HUES64 (cell line): Measurements from ENCODE around the gene BHLHE41.

Source experiments
- H3K27ac ChIP-seq: 2 replicates; pipeline ENCODE4 v1.7.0; 2013; ENCODE audit warnings: low read depth, low read length, inconsistent platforms
- H3K27me3 ChIP-seq: 2 replicates; pipeline ENCODE4 v1.6.1; 2013; ENCODE audit warnings: mild to moderate bottlenecking, low read length; ENCODE audit not compliant: insufficient read depth
- H3K36me3 ChIP-seq: 2 replicates; pipeline ENCODE4 v1.6.1; 2013; ENCODE audit warnings: mild to moderate bottlenecking, low read length; ENCODE audit not compliant: insufficient read depth
- H3K4me1 ChIP-seq: 2 replicates; pipeline ENCODE4 v1.6.1; 2013; ENCODE audit warnings: mild to moderate bottlenecking, low read length, moderate library complexity; ENCODE audit not compliant: insufficient read depth
- H3K4me3 ChIP-seq: 2 replicates; pipeline ENCODE4 v1.5.1; 2013; ENCODE audit warnings: mild to moderate bottlenecking, low read length, moderate library complexity
- H3K9ac ChIP-seq: 2 replicates; pipeline ENCODE4 v1.6.1; 2013; ENCODE audit warnings: mild to moderate bottlenecking, low read depth, low read length
- H3K9me3 ChIP-seq: 2 replicates; pipeline ENCODE4 v1.6.1; 2013; ENCODE audit warnings: low read depth, low read length; ENCODE audit not compliant: insufficient read depth
- WGBS: fragments of 150-250, 120-280 bp; methylation state at CpG from one replicate; pipeline ENCODE4 v1.1.7; 2013; ENCODE audit warnings: missing lambda C conversion rate; 5-methylcytosine and 5-hydroxymethylcytosine counted together

BHLHE41 gene

GRCh38 chr12:26095186-26095585 is 29.7 kb downstream of the BHLHE41 start:
- Histone ChIP-seq H3K27ac (no peak overlapping the region), H3K9me3 (no peaks in the 10 kb centered on the region), H3K36me3 (no peaks in the 10 kb centered on the region), H3K27me3 (no peaks in the 10 kb centered on the region), H3K4me1 (no peaks in the 10 kb centered on the region), H3K9ac (no peak overlapping the region), H3K4me3 (no peak overlapping the region)
- 95% methylated on average over 2 of the region's 2 CpGs for WGBS

GRCh38 chr12:26092346-26093105 is 32.3 kb downstream of the BHLHE41 start:
- WGBS: 100% methylated on average over 1 of the region's 4 CpGs
- H3K4me1 ChIP-seq: no peaks in the 10 kb centered on the region
- no peak overlapping the region for H3K4me3 ChIP-seq
- no peaks in the 10 kb centered on the region for H3K36me3 ChIP-seq
- no peaks in the 10 kb centered on the region for H3K27me3 ChIP-seq
- H3K27ac ChIP-seq: no peak overlapping the region
- H3K9ac ChIP-seq: no peak overlapping the region
- H3K9me3 ChIP-seq: no peaks in the 10 kb centered on the region

- H3K27me3 ChIP-seq: no peaks in the 10 kb centered on the region
- H3K9me3 ChIP-seq: no peaks in the 10 kb centered on the region
- 80% methylated on average over 6 of the region's 6 CpGs for WGBS
- H3K9ac ChIP-seq: no peak overlapping the region
- H3K27ac ChIP-seq: no peak overlapping the region
- H3K36me3 ChIP-seq: no peaks in the 10 kb centered on the region
- H3K4me3 ChIP-seq: no peak overlapping the region
- no peaks in the 10 kb centered on the region for H3K4me1 ChIP-seq
These were observed 33.0 kb downstream of the BHLHE41 start for GRCh38 chr12:26091822-26092221.

- H3K36me3 ChIP-seq: no peaks in the 10 kb centered on the region
- no peak overlapping the region for H3K4me3 ChIP-seq
- H3K9me3 ChIP-seq: no peaks in the 10 kb centered on the region
- no peaks in the 10 kb centered on the region for H3K27me3 ChIP-seq
- no peaks in the 10 kb centered on the region for H3K4me1 ChIP-seq
- H3K27ac ChIP-seq: no peak overlapping the region
- 91% methylated on average over 10 of the region's 11 CpGs for WGBS
- H3K9ac ChIP-seq: no peak overlapping the region
These were observed 33.9 kb downstream of the BHLHE41 start for GRCh38 chr12:26090836-26091510.

- no peaks in the 10 kb centered on the region for H3K36me3 ChIP-seq
- no peak overlapping the region for H3K9ac ChIP-seq
- 79% methylated on average over 2 of the region's 2 CpGs for WGBS
- no peaks in the 10 kb centered on the region for H3K4me1 ChIP-seq
- H3K27ac ChIP-seq: no peak overlapping the region
- H3K4me3 ChIP-seq: no peak overlapping the region
- H3K9me3 ChIP-seq: no peaks in the 10 kb centered on the region
- H3K27me3 ChIP-seq: no peaks in the 10 kb centered on the region
These were observed 35.8 kb downstream of the BHLHE41 start for GRCh38 chr12:26088998-26089397.

- H3K27ac ChIP-seq: no peak overlapping the region
- WGBS: 93% methylated on average over 1 of the region's 1 CpG
- H3K36me3 ChIP-seq: no peaks in the 10 kb centered on the region
- no peak overlapping the region for H3K9ac ChIP-seq
- H3K4me3 ChIP-seq: no peak overlapping the region
- H3K9me3 ChIP-seq: 0 out of 2 replicates have a peak, but pooled peaks cover 6% of the 10 kb centered on the region
- H3K27me3 ChIP-seq: no peaks in the 10 kb centered on the region
- no peaks in the 10 kb centered on the region for H3K4me1 ChIP-seq
These were observed 37.9 kb downstream of the BHLHE41 start for GRCh38 chr12:26086936-26087335.

GRCh38 chr12:26080911-26081310 is 43.9 kb downstream of the BHLHE41 start:
- H3K4me1 ChIP-seq: no peaks in the 10 kb centered on the region
- no peak overlapping the region for H3K9ac ChIP-seq
- H3K27me3 ChIP-seq: no peaks in the 10 kb centered on the region
- no peak overlapping the region for H3K4me3 ChIP-seq
- WGBS: 94% methylated on average over 1 of the region's 1 CpG
- H3K27ac ChIP-seq: no peak overlapping the region
- H3K9me3 ChIP-seq: 0 out of 2 replicates have a peak, but pooled peaks cover 11% of the 10 kb centered on the region
- no peaks in the 10 kb centered on the region for H3K36me3 ChIP-seq

- WGBS: 92% methylated on average over 2 of the region's 2 CpGs
- Histone ChIP-seq H3K4me1 (no peaks in the 10 kb centered on the region), H3K4me3 (no peak overlapping the region), H3K27me3 (no peaks in the 10 kb centered on the region), H3K9me3 (0 out of 2 replicates have a peak, but pooled peaks cover 11% of the 10 kb centered on the region), H3K9ac (no peak overlapping the region), H3K27ac (no peak overlapping the region), H3K36me3 (peaks cover under 1% of the 10 kb centered on the region; the same call in 1 of the 2 replicates)
These were observed 46.7 kb downstream of the BHLHE41 start for GRCh38 chr12:26077915-26078702.
